HUES6 (cell line): ENCODE measurements around the gene IARS1.

ENCODE experiments used
- H3K27ac ChIP-seq: 2 replicates; pipeline ENCODE4 v1.7.0; 2013; ENCODE audit warnings: low read depth, mild to moderate bottlenecking, low read length, inconsistent platforms
- H3K27me3 ChIP-seq: 2 replicates; pipeline ENCODE4 v1.6.1; 2013; ENCODE audit warnings: low read length; ENCODE audit not compliant: control insufficient read depth, insufficient read depth
- H3K36me3 ChIP-seq: 2 replicates; pipeline ENCODE4 v1.6.1; 2013; ENCODE audit warnings: low read length; ENCODE audit not compliant: control insufficient read depth, insufficient read depth
- H3K4me1 ChIP-seq: 2 replicates; pipeline ENCODE4 v1.6.1; 2013; ENCODE audit warnings: low read length; ENCODE audit not compliant: control insufficient read depth, insufficient read depth
- H3K4me3 ChIP-seq: 2 replicates; pipeline ENCODE4 v1.5.1; 2013; ENCODE audit warnings: low read depth, low read length
- H3K9ac ChIP-seq: one replicate; pipeline ENCODE4 v1.6.1; 2013; ENCODE audit warnings: mild to moderate bottlenecking, low read length
- H3K9me3 ChIP-seq: 2 replicates; pipeline ENCODE4 v1.6.1; 2013; ENCODE audit warnings: low read depth, low read length; ENCODE audit not compliant: control insufficient read depth, insufficient read depth

Gene IARS1

DNA sequence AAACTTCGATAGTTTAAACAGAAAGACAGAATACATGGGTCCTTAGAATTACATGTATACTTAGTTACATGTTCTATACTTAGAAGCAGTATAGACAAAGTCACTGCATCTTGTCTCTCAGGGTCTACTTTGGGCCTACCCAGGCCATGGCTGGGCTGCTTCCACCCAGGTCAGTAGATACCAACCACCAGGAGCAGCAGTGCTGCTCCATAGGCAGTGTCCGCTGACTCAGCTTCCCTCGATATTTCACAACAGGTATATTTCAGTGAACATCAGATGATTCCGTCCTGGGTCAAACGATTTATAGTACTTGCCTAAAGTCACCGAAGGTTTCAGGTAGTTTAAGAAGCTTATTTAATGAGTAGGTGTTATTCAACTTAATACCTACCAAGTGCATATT is 18.0 kb downstream of the IARS1 start:
- H3K9me3 ChIP-seq = no peaks in the 10 kb centered on the region
- H3K4me3 ChIP-seq = no peak overlapping the region
- H3K27ac ChIP-seq = no peak overlapping the region

DNA sequence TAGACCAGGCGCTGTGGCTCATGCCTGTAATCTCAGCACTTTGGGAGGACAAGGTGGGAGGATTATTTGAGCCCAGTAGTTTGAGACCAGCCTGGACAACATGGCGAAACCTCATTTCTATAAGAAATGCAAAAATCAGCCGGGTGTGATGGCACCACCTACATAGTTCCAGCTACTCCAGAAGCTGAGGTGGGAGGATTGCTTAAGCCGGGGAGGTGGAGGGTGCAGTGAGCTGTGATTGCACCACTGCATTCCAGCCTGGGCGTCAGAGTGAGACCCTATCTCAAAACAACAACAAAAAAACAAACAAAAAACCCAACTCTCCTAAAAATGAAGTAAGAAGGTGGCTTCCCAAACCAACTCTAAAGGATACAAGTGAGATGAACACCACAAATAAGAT is 23.0 kb downstream of the IARS1 start:
- H3K9me3 ChIP-seq = no peaks in the 10 kb centered on the region
- H3K27me3 ChIP-seq = no peaks in the 10 kb centered on the region
- H3K4me3 ChIP-seq = no peak overlapping the region
- no peak overlapping the region for H3K9ac ChIP-seq
- H3K27ac ChIP-seq = no peak overlapping the region
- no peaks in the 10 kb centered on the region for H3K4me1 ChIP-seq
- peaks cover 100% of the 10 kb centered on the region for H3K36me3 ChIP-seq

More for the DNA sequence above, 18.0 kb downstream of the IARS1 start:
- Histone ChIP-seq H3K36me3 (peaks cover 100% of the 10 kb centered on the region), H3K4me1 (no peaks in the 10 kb centered on the region), H3K27me3 (no peaks in the 10 kb centered on the region), H3K9ac (no peak overlapping the region)

DNA sequence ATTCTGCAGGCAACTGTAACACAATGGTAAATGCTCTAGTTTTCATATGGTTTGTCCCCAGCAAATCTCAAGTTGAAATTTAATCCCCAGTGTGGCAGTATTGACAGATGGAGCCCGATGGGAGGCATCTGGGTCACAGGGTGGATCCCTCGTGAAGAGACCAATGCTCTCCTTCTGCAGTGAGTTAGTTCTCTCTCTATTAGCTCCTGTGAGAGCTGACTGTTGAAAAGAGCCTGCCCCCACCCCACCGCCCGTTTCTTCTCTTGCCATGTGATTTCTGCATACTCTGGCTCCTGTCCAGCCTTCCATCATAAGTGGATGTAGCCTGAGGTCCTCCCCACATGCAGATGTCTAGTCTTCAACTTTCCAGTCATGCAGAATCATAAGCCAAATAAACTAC is 27.0 kb downstream of the IARS1 start:
- H3K9me3 ChIP-seq = no peaks in the 10 kb centered on the region
- H3K36me3 ChIP-seq = peaks cover 100% of the 10 kb centered on the region
- H3K9ac ChIP-seq = no peak overlapping the region
- H3K27me3 ChIP-seq = no peaks in the 10 kb centered on the region
- no peak overlapping the region for H3K4me3 ChIP-seq
- H3K27ac ChIP-seq = no peak overlapping the region
- no peaks in the 10 kb centered on the region for H3K4me1 ChIP-seq

DNA sequence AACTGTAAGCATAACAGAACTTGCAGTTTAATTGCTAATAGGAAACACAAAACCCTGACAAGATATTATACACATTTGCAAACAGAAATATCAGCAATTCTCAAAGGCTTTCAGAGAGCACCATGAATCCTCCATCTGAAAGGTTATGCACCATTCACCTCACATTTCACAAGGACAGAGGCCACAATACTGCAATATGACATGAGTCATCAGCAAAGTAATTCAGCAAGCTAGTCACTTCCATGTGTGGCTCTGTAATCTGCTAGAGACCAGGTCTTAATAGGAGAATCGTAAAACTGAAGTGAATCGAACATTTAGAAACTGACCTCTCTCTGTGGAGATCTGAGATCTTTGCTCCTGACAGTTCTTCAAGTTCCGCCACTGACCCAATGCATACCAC is 28.3 kb downstream of the IARS1 start:
- Histone ChIP-seq H3K4me3 (no peak overlapping the region), H3K27me3 (no peaks in the 10 kb centered on the region), H3K36me3 (peaks cover 100% of the 10 kb centered on the region), H3K27ac (no peak overlapping the region), H3K9ac (no peak overlapping the region), H3K9me3 (no peaks in the 10 kb centered on the region), H3K4me1 (no peaks in the 10 kb centered on the region)

DNA sequence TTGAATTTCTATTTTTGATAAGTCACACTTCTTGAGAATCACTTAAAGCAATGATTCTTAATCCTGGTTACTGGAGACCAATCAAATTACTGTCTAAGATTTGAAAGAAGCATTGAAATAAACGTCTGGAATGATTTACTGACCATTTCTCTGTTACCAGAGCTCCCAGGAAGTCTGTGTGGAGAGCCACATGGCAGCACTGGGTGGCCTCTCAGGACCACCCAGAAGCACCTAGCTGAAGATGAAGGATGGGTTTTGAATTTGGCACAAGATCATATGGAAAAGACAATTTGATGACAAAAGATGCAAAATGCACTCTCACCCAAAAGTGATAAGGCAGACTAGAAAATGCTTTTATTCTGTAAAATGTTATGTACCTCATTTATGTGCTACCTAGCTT is 30.4 kb downstream of the IARS1 start:
- Histone ChIP-seq H3K4me1 (no peaks in the 10 kb centered on the region), H3K27ac (no peak overlapping the region), H3K27me3 (no peaks in the 10 kb centered on the region), H3K36me3 (peaks cover 100% of the 10 kb centered on the region), H3K9ac (no peak overlapping the region), H3K9me3 (no peaks in the 10 kb centered on the region), H3K4me3 (no peak overlapping the region)

DNA sequence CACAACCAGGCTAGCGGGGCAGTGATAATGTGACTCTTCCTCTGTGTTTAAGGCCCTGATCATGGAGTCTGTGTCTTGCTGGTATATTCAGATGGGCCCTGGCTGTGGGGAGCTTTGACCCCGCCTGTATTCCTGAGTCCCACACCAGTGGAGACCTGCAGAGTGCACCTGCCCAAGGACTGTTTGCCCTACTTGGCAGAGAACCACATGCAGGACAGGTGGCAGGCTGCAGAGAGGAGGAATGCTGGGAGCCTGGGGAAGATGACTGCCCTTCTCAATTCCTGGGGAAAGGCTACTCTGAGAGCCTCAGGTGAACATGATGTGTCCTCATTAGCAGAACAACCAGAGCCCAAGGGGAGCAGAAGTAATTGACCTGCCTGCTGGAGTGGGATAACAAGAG is 36.2 kb downstream of the IARS1 start:
- H3K4me3 ChIP-seq = no peak overlapping the region
- no peak overlapping the region for H3K9ac ChIP-seq
- H3K4me1 ChIP-seq = no peaks in the 10 kb centered on the region
- H3K27ac ChIP-seq = no peak overlapping the region
- no peaks in the 10 kb centered on the region for H3K27me3 ChIP-seq
- H3K9me3 ChIP-seq = no peaks in the 10 kb centered on the region
- H3K36me3 ChIP-seq = peaks cover 98% of the 10 kb centered on the region

DNA sequence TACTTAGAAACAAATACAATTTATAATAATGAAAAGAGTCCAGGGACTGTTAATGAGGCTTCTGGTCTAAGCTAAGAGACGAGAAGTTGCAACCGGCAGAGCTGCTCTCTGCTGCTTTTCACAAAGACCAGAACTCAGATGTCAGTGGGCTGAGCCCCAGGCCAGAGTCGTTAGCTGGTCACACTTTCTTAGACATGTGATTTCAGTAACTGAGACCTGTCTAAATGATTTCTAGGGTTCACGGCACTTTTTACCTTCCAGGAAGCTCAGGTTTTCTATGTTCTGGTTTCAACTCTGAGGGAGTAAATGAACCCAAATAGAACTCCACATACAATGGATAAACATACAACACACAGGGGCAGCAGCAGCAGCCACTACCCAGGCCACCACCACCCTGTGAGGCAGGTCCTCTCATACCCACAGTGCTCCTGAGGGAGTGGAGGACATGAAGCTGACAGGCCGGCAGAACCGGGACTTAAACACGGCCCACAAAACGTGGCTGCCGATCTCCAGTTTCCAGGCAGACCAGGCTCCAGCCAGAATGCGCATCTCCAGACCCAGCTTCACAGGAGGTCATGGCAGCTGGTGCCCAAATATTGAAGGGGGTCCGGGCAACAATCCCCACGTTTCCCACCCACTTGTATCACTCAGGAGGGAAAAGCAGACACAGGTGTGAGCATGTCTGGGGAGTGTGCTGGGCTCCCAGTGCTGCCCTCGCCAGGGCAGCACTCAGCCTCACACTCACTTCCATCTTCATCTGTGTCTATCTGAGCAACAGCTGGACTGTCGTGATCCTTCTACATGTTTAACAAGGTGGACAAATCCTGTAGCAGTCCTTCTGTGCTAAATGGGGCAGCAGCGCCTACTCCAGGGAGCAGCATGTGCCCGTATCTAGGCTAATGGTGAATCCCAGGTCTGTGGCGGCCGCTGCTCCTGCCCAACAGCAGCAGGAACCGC is 38.8 kb downstream of the IARS1 start:
- no peak overlapping the region for H3K9ac ChIP-seq

DNA sequence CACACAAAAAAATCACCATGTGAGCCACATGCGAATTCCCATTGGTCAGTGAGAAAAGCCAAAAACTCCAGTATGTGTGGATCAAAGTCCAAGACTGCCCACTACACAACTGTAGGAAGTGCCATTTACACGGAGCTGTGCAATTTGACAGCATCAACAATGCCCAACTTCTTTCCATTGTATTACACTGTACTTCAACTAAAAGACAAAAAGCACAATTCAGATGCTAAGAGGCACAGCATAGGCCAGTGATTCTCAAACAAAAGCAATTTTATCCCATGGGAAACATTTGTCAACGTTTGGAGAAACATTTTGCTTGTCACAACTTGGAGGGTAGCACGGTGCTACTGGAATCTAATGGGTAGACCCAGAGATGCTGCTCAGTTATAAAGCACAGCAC is 39.8 kb downstream of the IARS1 start:
- H3K27ac ChIP-seq = no peak overlapping the region
- peaks cover 98% of the 10 kb centered on the region for H3K36me3 ChIP-seq
- H3K9ac ChIP-seq = no peak overlapping the region
- H3K27me3 ChIP-seq = no peaks in the 10 kb centered on the region
- no peak overlapping the region for H3K4me3 ChIP-seq
- no peaks in the 10 kb centered on the region for H3K9me3 ChIP-seq
- H3K4me1 ChIP-seq = no peaks in the 10 kb centered on the region

More for the DNA sequence above, 38.8 kb downstream of the IARS1 start:
- Histone ChIP-seq H3K4me1 (no peaks in the 10 kb centered on the region), H3K27ac (no peak overlapping the region), H3K36me3 (peaks cover 98% of the 10 kb centered on the region), H3K4me3 (no peak overlapping the region), H3K27me3 (no peaks in the 10 kb centered on the region), H3K9me3 (no peaks in the 10 kb centered on the region)

DNA sequence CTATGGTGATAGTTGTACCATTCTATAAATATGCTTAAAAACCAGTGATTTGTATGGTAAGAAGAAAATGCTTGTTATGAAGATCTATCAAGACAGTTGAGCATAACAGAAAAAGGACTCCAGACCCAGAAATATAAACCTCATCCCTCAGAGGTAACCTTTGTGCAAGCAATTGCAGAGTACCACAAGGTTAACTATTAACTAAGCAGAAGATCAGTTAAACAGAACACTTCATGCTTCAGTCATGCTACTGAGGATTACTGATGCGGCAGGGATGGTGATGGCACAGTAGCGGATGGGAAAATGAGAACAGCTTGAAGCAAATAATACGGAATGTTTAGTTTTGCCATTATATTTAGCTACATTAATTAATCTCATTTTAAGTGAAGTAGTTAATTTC is 45.5 kb downstream of the IARS1 start:
- Histone ChIP-seq H3K27me3 (no peaks in the 10 kb centered on the region), H3K4me1 (no peaks in the 10 kb centered on the region), H3K9me3 (no peaks in the 10 kb centered on the region), H3K4me3 (no peak overlapping the region), H3K9ac (no peak overlapping the region), H3K27ac (no peak overlapping the region), H3K36me3 (peaks cover 100% of the 10 kb centered on the region)

DNA sequence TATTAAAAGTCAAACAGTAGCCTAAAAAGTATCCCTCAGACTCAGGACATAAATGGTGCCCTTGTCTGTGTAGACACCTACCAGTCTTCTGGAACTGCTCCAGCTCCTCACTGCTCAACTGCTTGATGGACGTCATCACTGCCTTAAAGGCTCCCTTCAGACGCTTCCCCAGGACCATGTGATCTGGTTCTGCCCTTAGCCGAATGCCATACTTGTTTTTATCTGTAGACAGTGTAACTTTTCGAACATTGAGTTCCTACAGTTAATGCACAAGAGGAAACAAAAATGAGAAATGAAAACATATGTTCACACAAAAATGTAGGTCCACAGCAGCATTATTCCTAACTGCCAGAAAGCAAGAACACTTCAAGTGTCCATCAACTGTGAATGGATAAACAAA is 46.2 kb downstream of the IARS1 start:
- Histone ChIP-seq H3K4me1 (no peaks in the 10 kb centered on the region), H3K9ac (no peak overlapping the region), H3K27me3 (no peaks in the 10 kb centered on the region), H3K9me3 (no peaks in the 10 kb centered on the region), H3K27ac (no peak overlapping the region), H3K4me3 (no peak overlapping the region), H3K36me3 (peaks cover 100% of the 10 kb centered on the region)

DNA sequence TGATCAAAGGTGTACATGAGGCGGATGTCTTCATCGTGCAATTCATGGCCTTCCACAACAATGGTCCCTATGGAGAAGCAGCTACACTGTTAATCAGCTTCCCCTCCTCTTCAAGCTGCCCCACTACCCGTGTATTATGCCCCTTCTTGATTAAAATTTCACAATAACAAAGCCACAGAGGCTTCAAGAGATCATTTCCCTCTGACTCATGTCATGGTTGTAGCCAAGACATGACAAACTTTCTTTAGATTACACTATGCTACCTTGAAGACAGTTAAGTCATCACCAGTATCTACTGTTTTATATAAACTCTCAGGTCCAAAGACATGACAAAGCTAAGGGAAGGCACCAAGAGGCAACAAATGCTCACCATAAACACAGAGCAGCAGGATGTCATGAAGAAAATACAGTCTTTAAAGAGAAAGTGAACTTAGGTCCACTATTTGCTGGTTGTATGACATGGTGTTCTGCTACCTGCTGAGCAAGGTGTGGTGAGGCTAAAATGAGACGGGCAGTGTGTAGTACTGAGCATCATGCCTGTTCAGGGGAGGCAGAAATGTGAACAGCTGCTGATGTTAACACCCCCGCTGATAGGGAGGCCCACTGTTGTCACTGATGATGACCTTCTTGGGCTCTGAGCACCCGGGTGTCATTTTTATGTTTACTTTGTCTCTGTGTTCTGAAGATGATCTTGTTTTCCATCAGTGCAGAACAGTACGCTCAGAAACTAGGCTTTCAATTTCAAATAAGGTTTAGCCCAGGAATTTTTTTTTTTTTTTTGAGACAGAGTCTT is 48.3 kb downstream of the IARS1 start:
- Histone ChIP-seq H3K36me3 (peaks cover 100% of the 10 kb centered on the region), H3K4me1 (no peaks in the 10 kb centered on the region), H3K9ac (no peak overlapping the region), H3K9me3 (no peaks in the 10 kb centered on the region), H3K27me3 (no peaks in the 10 kb centered on the region), H3K27ac (no peak overlapping the region), H3K4me3 (no peak overlapping the region)
